SK-N-SH treated with all-trans-retinoic acid at 6 μM for 48 hours (cell line): ENCODE results near the gene MACF1.

Source experiments
- ATAC-seq: fragments of 200-7000 bp; cut with Tn5 transposase; 3 replicates; pipeline ENCODE4 v1.9.1; 2020; ENCODE audit warnings: mild to moderate bottlenecking, moderate library complexity
- ARNTL ChIP-seq: fragments of 450-650 bp; formaldehyde crosslinking; IDR thresholded peaks from 2 replicates; pipeline ENCODE4 v1.5.0; 2020; ENCODE audit warnings: low read depth, mild to moderate bottlenecking, moderate library complexity, borderline replicate concordance
- CSDC2 ChIP-seq: fragments of 250-450 bp; sonication (Bioruptor Pico); IDR thresholded peaks from 2 replicates; pipeline ENCODE4 v1.5.0; 2020; ENCODE audit warnings: mild to moderate bottlenecking, moderate library complexity
- ESRRG ChIP-seq: fragments of 250-450 bp; sonication (Bioruptor Pico); IDR thresholded peaks from 2 replicates; pipeline ENCODE4 v1.6.1; 2021; ENCODE audit warnings: mild to moderate bottlenecking
- ISL1 ChIP-seq: fragments of 250-450 bp; sonication (Bioruptor Pico); IDR thresholded peaks from 2 replicates; pipeline ENCODE4 v2.1.2; 2022; ENCODE audit warnings: mild to moderate bottlenecking, moderate library complexity
- OSR1 ChIP-seq: fragments of 250-450 bp; sonication (Bioruptor Pico); IDR thresholded peaks from 2 replicates; pipeline ENCODE4 v1.8.0; 2022; ENCODE audit warnings: moderate library complexity, mild to moderate bottlenecking, inconsistent platforms
- PPARA ChIP-seq: fragments of 250-450 bp; sonication (Bioruptor Pico); IDR thresholded peaks from 2 replicates; pipeline ENCODE4 v1.5.0; 2020; ENCODE audit warnings: mild to moderate bottlenecking, borderline replicate concordance
- RARB ChIP-seq: fragments of 250-450 bp; sonication (Bioruptor Pico); IDR thresholded peaks from 2 replicates; pipeline ENCODE4 v1.8.0; 2021; ENCODE audit warnings: mild to moderate bottlenecking, moderate library complexity
- SNAI2 ChIP-seq: fragments of 250-450 bp; sonication (Bioruptor Pico); IDR thresholded peaks from 2 replicates; pipeline ENCODE4 v1.5.0; 2020; ENCODE audit warnings: mild to moderate bottlenecking, moderate library complexity
- TCF4 ChIP-seq: fragments of 250-450 bp; sonication (Bioruptor Pico); IDR thresholded peaks from 2 replicates; pipeline ENCODE4 v1.8.0; 2021; ENCODE audit warnings: mild to moderate bottlenecking, moderate library complexity, borderline replicate concordance
- TOX ChIP-seq: fragments of 250-450 bp; sonication (Bioruptor Pico); IDR thresholded peaks from 2 replicates; pipeline ENCODE4 v1.8.0; 2021; ENCODE audit warnings: mild to moderate bottlenecking, moderate library complexity, borderline replicate concordance
- ZC3H10 ChIP-seq: fragments of 250-450 bp; sonication (Bioruptor Pico); IDR thresholded peaks from 2 replicates; pipeline ENCODE4 v1.5.1; 2021; ENCODE audit warnings: mild to moderate bottlenecking, moderate library complexity
- ZFP3 ChIP-seq: fragments of 250-450 bp; sonication (Bioruptor Pico); IDR thresholded peaks from 2 replicates; pipeline ENCODE4 v1.5.0; 2020; ENCODE audit warnings: mild to moderate bottlenecking, moderate library complexity
- ZNF70 ChIP-seq: fragments of 450-650 bp; formaldehyde crosslinking; IDR thresholded peaks from 2 replicates; pipeline ENCODE4 v1.5.0; 2020; ENCODE audit warnings: mild to moderate bottlenecking, moderate library complexity
- ZNF8 ChIP-seq: fragments of 450-650 bp; formaldehyde crosslinking; IDR thresholded peaks from 2 replicates; pipeline ENCODE4 v1.5.0; 2020; ENCODE audit warnings: mild to moderate bottlenecking, moderate library complexity
- TF ChIP-seq, protein P1 (sequence below): fragments of 250-450 bp; sonication (Bioruptor Pico); IDR thresholded peaks from 2 replicates; pipeline ENCODE4 v1.5.0; 2020; ENCODE audit warnings: mild to moderate bottlenecking, moderate library complexity
- TF ChIP-seq, protein P2 (sequence below): fragments of 250-450 bp; sonication (Bioruptor Pico); IDR thresholded peaks from 2 replicates; pipeline ENCODE4 v1.8.0; 2021; ENCODE audit warnings: low read depth, mild to moderate bottlenecking, moderate library complexity, borderline replicate concordance
- TF ChIP-seq, protein P3 (sequence below): fragments of 250-450 bp; sonication (Bioruptor Pico); IDR thresholded peaks from 2 replicates; pipeline ENCODE4 v1.8.0; 2020; ENCODE audit warnings: mild to moderate bottlenecking, moderate library complexity, borderline replicate concordance
- TF ChIP-seq, protein P4 (sequence below): fragments of 250-450 bp; sonication (Bioruptor Pico); IDR thresholded peaks from 2 replicates; pipeline ENCODE4 v1.5.1; 2021; ENCODE audit warnings: mild to moderate bottlenecking, moderate library complexity

Gene MACF1

DNA sequence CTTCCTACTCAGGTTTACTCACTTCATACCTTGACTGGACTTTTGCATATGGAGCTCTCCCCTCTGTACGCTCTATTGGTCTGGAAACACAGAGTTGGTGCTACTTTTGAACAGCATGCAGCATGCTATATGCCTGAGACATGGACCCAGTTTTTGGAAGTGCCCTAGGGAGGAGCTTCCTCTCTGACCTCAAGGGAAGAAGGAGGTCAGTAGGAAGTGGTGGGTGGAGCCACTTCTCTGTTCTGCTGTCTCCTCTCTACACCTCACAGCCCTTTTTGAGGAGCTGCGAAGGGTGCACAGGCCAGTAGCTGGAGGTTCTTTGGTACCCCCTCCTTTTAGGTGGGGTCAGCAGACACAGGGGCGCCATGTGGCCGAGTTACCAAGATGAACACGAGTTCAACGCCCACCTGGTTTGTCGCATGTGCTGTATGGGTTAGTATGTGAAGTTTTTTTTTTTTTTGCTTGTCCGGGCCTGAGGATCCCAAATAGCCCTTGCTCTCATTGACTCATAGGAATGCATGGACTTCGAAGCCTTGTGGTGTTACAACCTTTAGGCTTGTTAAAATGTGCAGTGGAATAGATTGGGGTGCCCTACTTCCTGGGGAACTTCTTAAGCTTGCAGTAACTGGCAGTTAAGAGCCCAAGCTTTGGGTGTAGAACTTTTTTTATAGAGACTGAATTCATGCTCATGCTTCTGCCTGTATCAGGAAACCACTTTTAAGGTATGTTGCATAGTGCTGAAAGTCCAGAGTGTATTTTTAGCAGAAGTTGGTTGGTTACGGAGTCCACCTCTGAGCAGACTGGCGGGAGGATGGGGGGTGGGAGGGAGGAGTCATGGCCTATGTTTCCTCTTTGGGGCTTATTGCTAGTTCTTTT, 10.7 kb downstream of the MACF1 start (continued):
- TF ChIP-seq, protein P1, sequence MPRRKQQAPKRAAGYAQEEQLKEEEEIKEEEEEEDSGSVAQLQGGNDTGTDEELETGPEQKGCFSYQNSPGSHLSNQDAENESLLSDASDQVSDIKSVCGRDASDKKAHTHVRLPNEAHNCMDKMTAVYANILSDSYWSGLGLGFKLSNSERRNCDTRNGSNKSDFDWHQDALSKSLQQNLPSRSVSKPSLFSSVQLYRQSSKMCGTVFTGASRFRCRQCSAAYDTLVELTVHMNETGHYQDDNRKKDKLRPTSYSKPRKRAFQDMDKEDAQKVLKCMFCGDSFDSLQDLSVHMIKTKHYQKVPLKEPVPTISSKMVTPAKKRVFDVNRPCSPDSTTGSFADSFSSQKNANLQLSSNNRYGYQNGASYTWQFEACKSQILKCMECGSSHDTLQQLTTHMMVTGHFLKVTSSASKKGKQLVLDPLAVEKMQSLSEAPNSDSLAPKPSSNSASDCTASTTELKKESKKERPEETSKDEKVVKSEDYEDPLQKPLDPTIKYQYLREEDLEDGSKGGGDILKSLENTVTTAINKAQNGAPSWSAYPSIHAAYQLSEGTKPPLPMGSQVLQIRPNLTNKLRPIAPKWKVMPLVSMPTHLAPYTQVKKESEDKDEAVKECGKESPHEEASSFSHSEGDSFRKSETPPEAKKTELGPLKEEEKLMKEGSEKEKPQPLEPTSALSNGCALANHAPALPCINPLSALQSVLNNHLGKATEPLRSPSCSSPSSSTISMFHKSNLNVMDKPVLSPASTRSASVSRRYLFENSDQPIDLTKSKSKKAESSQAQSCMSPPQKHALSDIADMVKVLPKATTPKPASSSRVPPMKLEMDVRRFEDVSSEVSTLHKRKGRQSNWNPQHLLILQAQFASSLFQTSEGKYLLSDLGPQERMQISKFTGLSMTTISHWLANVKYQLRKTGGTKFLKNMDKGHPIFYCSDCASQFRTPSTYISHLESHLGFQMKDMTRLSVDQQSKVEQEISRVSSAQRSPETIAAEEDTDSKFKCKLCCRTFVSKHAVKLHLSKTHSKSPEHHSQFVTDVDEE (CRISPR knock-in tag) = no peak
- TF ChIP-seq, all 23 proteins: peak for 0

DNA sequence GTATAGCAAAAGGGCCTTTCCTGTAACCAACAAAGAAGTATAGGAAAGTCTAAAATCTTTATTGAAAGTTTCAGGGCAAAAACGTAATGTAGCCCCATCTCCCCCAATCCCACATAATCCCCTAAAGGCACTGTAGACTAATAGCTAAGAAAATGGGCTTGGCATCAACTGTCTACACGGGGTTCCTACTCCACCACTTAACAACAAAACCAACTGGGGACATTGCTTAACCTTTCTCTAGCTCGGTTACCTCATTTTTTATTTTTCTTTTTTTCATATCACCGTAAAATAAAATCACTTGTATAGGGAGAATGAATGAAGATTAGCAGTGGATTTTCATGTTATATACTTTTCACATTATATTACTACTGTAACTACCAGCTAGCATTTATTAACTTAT, 12.3 kb downstream of the MACF1 start:
- TF ChIP-seq ZNF70 (CRISPR knock-in tag) = no peak
- TF ChIP-seq SNAI2 = no peak
- TF ChIP-seq ARNTL (CRISPR knock-in tag) = no peak
- TF ChIP-seq ISL1 (CRISPR knock-in tag) = no peak
- no peak for TF ChIP-seq PPARA (CRISPR knock-in tag)
- TF ChIP-seq, protein P2, sequence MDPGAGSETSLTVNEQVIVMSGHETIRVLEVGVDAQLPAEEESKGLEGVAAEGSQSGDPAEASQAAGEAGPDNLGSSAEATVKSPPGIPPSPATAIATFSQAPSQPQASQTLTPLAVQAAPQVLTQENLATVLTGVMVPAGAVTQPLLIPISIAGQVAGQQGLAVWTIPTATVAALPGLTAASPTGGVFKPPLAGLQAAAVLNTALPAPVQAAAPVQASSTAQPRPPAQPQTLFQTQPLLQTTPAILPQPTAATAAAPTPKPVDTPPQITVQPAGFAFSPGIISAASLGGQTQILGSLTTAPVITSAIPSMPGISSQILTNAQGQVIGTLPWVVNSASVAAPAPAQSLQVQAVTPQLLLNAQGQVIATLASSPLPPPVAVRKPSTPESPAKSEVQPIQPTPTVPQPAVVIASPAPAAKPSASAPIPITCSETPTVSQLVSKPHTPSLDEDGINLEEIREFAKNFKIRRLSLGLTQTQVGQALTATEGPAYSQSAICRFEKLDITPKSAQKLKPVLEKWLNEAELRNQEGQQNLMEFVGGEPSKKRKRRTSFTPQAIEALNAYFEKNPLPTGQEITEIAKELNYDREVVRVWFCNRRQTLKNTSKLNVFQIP (CRISPR knock-in tag) = no peak
- TF ChIP-seq TCF4 = no peak
- no peak for TF ChIP-seq ZNF8 (CRISPR knock-in tag)
- no peak for TF ChIP-seq CSDC2 (CRISPR knock-in tag)
- TF ChIP-seq, all 23 proteins: peak for 0
- no peak for ATAC-seq

DNA sequence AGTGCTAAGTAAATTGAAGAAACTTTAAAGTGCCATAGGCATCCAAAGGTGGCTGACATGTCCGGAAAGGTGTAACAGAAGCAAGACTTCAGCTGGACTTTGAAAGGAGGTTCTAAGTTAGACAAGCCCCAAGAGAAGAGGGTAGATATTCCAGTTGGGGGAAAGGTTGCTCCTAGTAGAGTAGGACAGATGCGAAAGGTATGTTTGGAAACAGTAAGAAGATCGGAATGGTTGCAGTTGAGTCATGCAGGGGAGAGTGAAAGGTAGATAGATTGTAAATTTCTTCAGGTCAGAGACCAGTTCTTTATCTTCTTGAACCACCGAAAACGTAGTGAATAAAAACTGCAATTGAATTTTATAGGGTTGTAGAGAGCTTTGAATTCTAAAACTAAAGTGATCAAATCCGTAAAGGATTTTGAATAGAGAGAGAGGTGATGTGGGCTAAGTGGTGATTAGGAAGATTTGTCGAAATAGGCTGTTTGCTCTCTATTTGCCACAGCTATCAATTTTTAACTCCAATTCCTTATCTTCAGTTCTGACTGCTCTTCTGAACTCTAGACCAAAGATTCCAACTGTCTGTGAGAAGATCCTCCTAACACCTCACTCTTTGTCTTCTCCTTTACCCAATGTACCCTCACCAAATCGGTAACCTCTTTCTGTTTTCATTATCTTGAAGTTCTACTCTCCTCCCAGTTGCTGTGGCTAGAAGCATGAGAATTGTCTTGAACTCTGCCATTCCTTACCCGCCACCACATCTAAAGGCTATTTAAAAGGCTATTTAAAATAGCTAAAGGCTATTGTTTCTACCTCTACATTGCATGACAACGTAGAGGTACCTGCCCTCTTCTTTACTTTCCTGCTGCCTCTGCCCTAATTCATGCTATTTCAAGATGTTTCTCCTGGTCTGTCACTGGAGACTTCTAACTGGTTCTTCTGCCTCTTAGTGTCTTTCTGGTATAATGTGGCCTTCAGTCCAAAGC, 16.7 kb downstream of the MACF1 start:
- no peak for TF ChIP-seq ESRRG (CRISPR knock-in tag)
- TF ChIP-seq, all 23 proteins: peak for 0
- ATAC-seq = no peak

DNA sequence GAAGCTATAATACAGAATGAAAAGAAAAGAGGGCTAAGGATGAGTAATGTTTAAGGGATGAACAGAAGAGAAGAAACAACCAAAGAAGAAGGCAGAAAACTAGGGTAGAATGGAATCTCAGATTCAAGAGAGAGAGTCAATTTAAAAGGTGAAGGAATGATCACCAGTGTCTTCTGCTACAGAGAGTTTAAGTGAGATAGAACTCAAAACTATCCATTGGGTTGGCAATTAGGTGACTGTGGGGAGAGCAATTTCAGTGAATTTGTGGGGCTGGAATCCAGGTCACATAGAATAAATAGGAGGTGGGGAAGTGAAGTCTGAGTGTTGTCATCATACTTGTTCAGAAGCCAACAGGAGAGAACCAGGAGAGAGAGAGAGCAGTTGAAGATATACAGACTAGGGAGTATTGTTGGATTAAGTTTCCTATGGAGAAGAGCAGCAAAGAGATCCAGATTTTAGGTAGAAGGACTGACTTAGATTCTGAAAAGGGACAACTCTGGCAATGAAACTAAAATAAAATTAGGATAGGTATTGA, 19.9 kb downstream of the MACF1 start:
- TF ChIP-seq ZFP3 (CRISPR knock-in tag) (no peak), ZC3H10 (CRISPR knock-in tag) (no peak), TCF4 (no peak), ISL1 (CRISPR knock-in tag) (no peak), TOX (no peak), ZNF70 (CRISPR knock-in tag) (no peak), ARNTL (CRISPR knock-in tag) (no peak), RARB (no peak), ZNF8 (CRISPR knock-in tag) (no peak), CSDC2 (CRISPR knock-in tag) (no peak), PPARA (CRISPR knock-in tag) (no peak), OSR1 (CRISPR knock-in tag) (no peak)
- TF ChIP-seq, protein P3, sequence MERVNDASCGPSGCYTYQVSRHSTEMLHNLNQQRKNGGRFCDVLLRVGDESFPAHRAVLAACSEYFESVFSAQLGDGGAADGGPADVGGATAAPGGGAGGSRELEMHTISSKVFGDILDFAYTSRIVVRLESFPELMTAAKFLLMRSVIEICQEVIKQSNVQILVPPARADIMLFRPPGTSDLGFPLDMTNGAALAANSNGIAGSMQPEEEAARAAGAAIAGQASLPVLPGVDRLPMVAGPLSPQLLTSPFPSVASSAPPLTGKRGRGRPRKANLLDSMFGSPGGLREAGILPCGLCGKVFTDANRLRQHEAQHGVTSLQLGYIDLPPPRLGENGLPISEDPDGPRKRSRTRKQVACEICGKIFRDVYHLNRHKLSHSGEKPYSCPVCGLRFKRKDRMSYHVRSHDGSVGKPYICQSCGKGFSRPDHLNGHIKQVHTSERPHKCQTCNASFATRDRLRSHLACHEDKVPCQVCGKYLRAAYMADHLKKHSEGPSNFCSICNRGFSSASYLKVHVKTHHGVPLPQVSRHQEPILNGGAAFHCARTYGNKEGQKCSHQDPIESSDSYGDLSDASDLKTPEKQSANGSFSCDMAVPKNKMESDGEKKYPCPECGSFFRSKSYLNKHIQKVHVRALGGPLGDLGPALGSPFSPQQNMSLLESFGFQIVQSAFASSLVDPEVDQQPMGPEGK = no peak
- TF ChIP-seq, protein P4, sequence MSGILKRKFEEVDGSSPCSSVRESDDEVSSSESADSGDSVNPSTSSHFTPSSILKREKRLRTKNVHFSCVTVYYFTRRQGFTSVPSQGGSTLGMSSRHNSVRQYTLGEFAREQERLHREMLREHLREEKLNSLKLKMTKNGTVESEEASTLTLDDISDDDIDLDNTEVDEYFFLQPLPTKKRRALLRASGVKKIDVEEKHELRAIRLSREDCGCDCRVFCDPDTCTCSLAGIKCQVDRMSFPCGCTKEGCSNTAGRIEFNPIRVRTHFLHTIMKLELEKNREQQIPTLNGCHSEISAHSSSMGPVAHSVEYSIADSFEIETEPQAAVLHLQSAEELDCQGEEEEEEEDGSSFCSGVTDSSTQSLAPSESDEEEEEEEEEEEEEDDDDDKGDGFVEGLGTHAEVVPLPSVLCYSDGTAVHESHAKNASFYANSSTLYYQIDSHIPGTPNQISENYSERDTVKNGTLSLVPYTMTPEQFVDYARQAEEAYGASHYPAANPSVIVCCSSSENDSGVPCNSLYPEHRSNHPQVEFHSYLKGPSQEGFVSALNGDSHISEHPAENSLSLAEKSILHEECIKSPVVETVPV (CRISPR knock-in tag) = no peak
- TF ChIP-seq, all 23 proteins: peak for 0
- ATAC-seq = no peak
